Right renal pelvis (tissue), 4 donors: ENCODE data around the gene PSMD11. TPM values are rescaled to one million over a fixed set of nuclear protein-coding genes. Genes with fewer than 3 reads are reported as not detected.
A peak's percentile ranks its signal among the peaks of the same experiment; 100 is the strongest.

Experiments used
- DNase-seq, 4 donors: peaks; one replicate each; pipeline ENCODE4 v3.0.0-alpha.2; 2013; ENCODE audit warnings: low read depth in 4 of 4, low spot score in 3 of 4, missing footprints in 1 of 4
- polyA plus RNA-seq, 4 donors: library from polyadenylated mRNA; unstranded; fragments of 120-200 nt; gene quantifications; one replicate each; pipeline ENCODE4 v1.2.1, GENCODE V29; 2013; ENCODE audit not compliant: insufficient read length in 4 of 4

PSMD11 gene
- polyA plus RNA-seq, 4 donors = 94.9 to 116 (median 100) TPM

GRCh38 chr17:32488604-32489180 lies 44.4 kb downstream of the PSMD11 start:
- no peak for DNase-seq

GRCh38 chr17:32489320-32490100 lies 45.2 kb downstream of the PSMD11 start:
- no peak for DNase-seq

- no peak for DNase-seq
Observed at GRCh38 chr17:32490101-32490482, 45.8 kb downstream of the PSMD11 start.

GRCh38 chr17:32491371-32492263 lies 47.3 kb downstream of the PSMD11 start:
- no peak for DNase-seq

GRCh38 chr17:32492264-32492589 lies 47.9 kb downstream of the PSMD11 start:
- no peak for DNase-seq

- DNase-seq = no peak
Observed at GRCh38 chr17:32492648-32493289, 48.5 kb downstream of the PSMD11 start.

- no peak for DNase-seq
Observed at GRCh38 chr17:32493571-32493970, 49.3 kb downstream of the PSMD11 start.

GRCh38 chr17:32493976-32494513 lies 49.7 kb downstream of the PSMD11 start:
- no peak for DNase-seq

- no peak for DNase-seq
Observed at GRCh38 chr17:32494621-32495358, 50.5 kb downstream of the PSMD11 start.

GRCh38 chr17:32495359-32496231 lies 51.3 kb downstream of the PSMD11 start:
- DNase-seq = peak in 1 of 4 donors; percentile 25

- DNase-seq = no peak
Observed at GRCh38 chr17:32496395-32497073, 52.2 kb downstream of the PSMD11 start.

- no peak for DNase-seq
Observed at GRCh38 chr17:32497431-32498205, 53.3 kb downstream of the PSMD11 start.

- no peak for DNase-seq
Observed at GRCh38 chr17:32498391-32498790, 54.1 kb downstream of the PSMD11 start.

GRCh38 chr17:32502013-32502412 lies 57.7 kb downstream of the PSMD11 start:
- no peak for DNase-seq

GRCh38 chr17:32502710-32503109 lies 58.4 kb downstream of the PSMD11 start:
- no peak for DNase-seq

GRCh38 chr17:32503251-32504165 lies 59.2 kb downstream of the PSMD11 start:
- no peak for DNase-seq
